ENCODE data around the gene TMEM30B.
A peak's percentile ranks its signal among the peaks of the same experiment; 100 is the strongest.

GRCh38 chr14:61296719-61297502 is 15.8 kb upstream of the TMEM30B start:
- peak; percentile 62 for TF ChIP-seq CTCF (IDR thresholded peaks at IDR 0.05; ENCODE audit: low read length)
- TF ChIP-seq EZH2 (IDR thresholded peaks at IDR 0.05; ENCODE audit: borderline replicate concordance, low read length): no peak

Data from OCI-LY1 (cell line).